Neural crest cell (in vitro differentiated cells): ENCODE results near the gene CLDN11. TPM values are rescaled to one million over a fixed set of nuclear protein-coding genes. Genes with fewer than 3 reads are reported as not detected.

Source experiments
- DNase-seq: peaks from one replicate; pipeline ENCODE4 v3.0.0; 2021; ENCODE audit warnings: low read depth, mixed read lengths, low spot score
- H3K27ac Mint-ChIP-seq: one replicate; pipeline ENCODE4 v1.8.0; 2021; ENCODE audit warnings: mild to moderate bottlenecking, mixed read lengths; ENCODE audit not compliant: unreplicated experiment
- H3K27me3 Mint-ChIP-seq: 2 replicates; pipeline ENCODE4 v1.8.0; 2021; ENCODE audit warnings: low read depth, mild to moderate bottlenecking, mixed read lengths
- H3K36me3 Mint-ChIP-seq: 2 replicates; pipeline ENCODE4 v1.8.0; 2021; ENCODE audit warnings: low read depth, mild to moderate bottlenecking, mixed read lengths
- H3K4me1 Mint-ChIP-seq: 2 replicates; pipeline ENCODE4 v1.8.0; 2021; ENCODE audit warnings: mixed read lengths
- H3K4me3 Mint-ChIP-seq: one replicate; pipeline ENCODE4 v1.8.0; 2021; ENCODE audit warnings: mild to moderate bottlenecking, mixed read lengths
- H3K9me3 Mint-ChIP-seq: 2 replicates; pipeline ENCODE4 v1.8.0; 2021; ENCODE audit warnings: mixed read lengths
- CTCF ChIP-seq: fragments of 200-600 bp; sonication (generic); conservative IDR thresholded peaks from 2 replicates; pipeline ENCODE4 v1.5.0; 2021; ENCODE audit warnings: antibody characterized with exemption, mild to moderate bottlenecking
- long read RNA-seq: library from polyadenylated mRNA; unstranded; transcript quantifications from one replicate; pipeline ENCODE4 v2.0.0, GENCODE V29; 2020
- total RNA-seq: library from RNA; stranded (reverse); gene quantifications from 2 replicates; pipeline ENCODE4 v1.2.1, GENCODE V29; 2021

Gene CLDN11
- total RNA-seq, result 1.8 and 2.0 TPM in 2 replicates
- long read RNA-seq, result 0 reads

GRCh38 chr3:170418422-170419398, at the start of gene CLDN11:
Gene CLDN11, plus strand, starts transcription at chr3:170418868. Its CDS starts 199 bp downstream, at chr3:170419067.
- Mint-ChIP-seq H3K4me1 (peaks cover 16% of the 10 kb centered on the region), H3K27me3 (peaks cover 40% of the 10 kb centered on the region), H3K4me3 (peak within 1 kb of the TSS; percentile 90), H3K27ac (no peak within 1 kb of the TSS), H3K9me3 (no peaks in the 10 kb centered on the region), H3K36me3 (no peaks in the 10 kb centered on the region)
- DNase-seq, result no peak
- TF ChIP-seq CTCF, result no peak

GRCh38 chr3:170368921-170369320, 49.7 kb upstream of the CLDN11 start:
- Mint-ChIP-seq H3K4me3 (no peak overlapping the region), H3K9me3 (no peaks in the 10 kb centered on the region), H3K27ac (no peak overlapping the region), H3K27me3 (no peaks in the 10 kb centered on the region), H3K4me1 (peaks cover 13% of the 10 kb centered on the region), H3K36me3 (peaks cover 5% of the 10 kb centered on the region)
- DNase-seq, result no peak
- TF ChIP-seq CTCF, result peak; percentile 61

GRCh38 chr3:170372190-170372879, 46.3 kb upstream of the CLDN11 start:
- H3K4me3 Mint-ChIP-seq, result no peak overlapping the region
- no peaks in the 10 kb centered on the region for H3K36me3 Mint-ChIP-seq

GRCh38 chr3:170383567-170383966, 35.1 kb upstream of the CLDN11 start:
- Mint-ChIP-seq H3K36me3 (peaks cover 13% of the 10 kb centered on the region), H3K4me1 (no peaks in the 10 kb centered on the region), H3K9me3 (no peaks in the 10 kb centered on the region), H3K27me3 (no peaks in the 10 kb centered on the region), H3K27ac (no peak overlapping the region), H3K4me3 (no peak overlapping the region)
- DNase-seq, result no peak
- TF ChIP-seq CTCF, result no peak

More at GRCh38 chr3:170372190-170372879, 46.3 kb upstream of the CLDN11 start:
- no peaks in the 10 kb centered on the region for H3K9me3 Mint-ChIP-seq
- no peaks in the 10 kb centered on the region for H3K27me3 Mint-ChIP-seq
- H3K4me1 Mint-ChIP-seq, result peaks cover 13% of the 10 kb centered on the region
- no peak for DNase-seq
- H3K27ac Mint-ChIP-seq, result no peak overlapping the region
- no peak for TF ChIP-seq CTCF

GRCh38 chr3:170386468-170386867, 32.2 kb upstream of the CLDN11 start:
- DNase-seq, result no peak
- H3K27ac Mint-ChIP-seq, result no peak overlapping the region
- no peak for TF ChIP-seq CTCF
- no peaks in the 10 kb centered on the region for H3K4me1 Mint-ChIP-seq
- H3K4me3 Mint-ChIP-seq, result no peak overlapping the region
- H3K27me3 Mint-ChIP-seq, result no peaks in the 10 kb centered on the region
- H3K36me3 Mint-ChIP-seq, result peaks cover 12% of the 10 kb centered on the region
- H3K9me3 Mint-ChIP-seq, result no peaks in the 10 kb centered on the region
